Calu3 (cell line): ENCODE results near the gene USP30. TPM values are rescaled to one million over a fixed set of nuclear protein-coding genes. Genes with fewer than 3 reads are reported as not detected.

Source experiments
- total RNA-seq: library from RNA; stranded (reverse); gene quantifications from 2 replicates; pipeline ENCODE4 v1.2.3, GENCODE V29; 2022

USP30 gene
- total RNA-seq, 1 experiment from 2014 or later, result 13.0 TPM

Other genes with a start within 250 kb of the USP30 start
- gene SSH1, start 195.0 kb upstream of the USP30 start, total RNA-seq, result 38.1 and 42.9 TPM in 2 replicates
- not detected in 2 replicates for gene DAO, start 172.5 kb upstream of the USP30 start, total RNA-seq
- not detected in 2 replicates for gene SVOP, start 31.5 kb upstream of the USP30 start, total RNA-seq
- 43.1 and 43.2 TPM in 2 replicates for gene ALKBH2, start 40.9 kb downstream of the USP30 start, total RNA-seq
- gene UNG, start 45.0 kb downstream of the USP30 start, total RNA-seq, result 77.7 and 79.2 TPM in 2 replicates
- 6.2 and 6.8 TPM in 2 replicates for gene ACACB, start 64.0 kb downstream of the USP30 start, total RNA-seq